Nephron (organoid): ENCODE results near the gene GRAMD1B.

Experiments used
- H3K27ac Mint-ChIP-seq, 3 experiments: 2 replicates each; pipeline ENCODE4 v1.8.0; 2020; ENCODE audit warnings: mixed read lengths in 3 of 3, mild to moderate bottlenecking in 2 of 3, moderate library complexity in 1 of 3
- H3K27me3 Mint-ChIP-seq: 2 replicates; pipeline ENCODE4 v1.8.0; 2021; ENCODE audit warnings: low read depth, mild to moderate bottlenecking, moderate library complexity, mixed read lengths
- H3K36me3 Mint-ChIP-seq: 2 replicates; pipeline ENCODE4 v1.8.0; 2020; ENCODE audit warnings: low read depth, mixed read lengths
- H3K4me1 Mint-ChIP-seq: 2 replicates; pipeline ENCODE4 v1.8.0; 2020; ENCODE audit warnings: mixed read lengths
- H3K4me3 Mint-ChIP-seq, 3 experiments: 2 replicates each; pipeline ENCODE4 v1.8.0; 2020; ENCODE audit warnings: mild to moderate bottlenecking in 3 of 3, mixed read lengths in 3 of 3, moderate library complexity in 2 of 3
- H3K9me3 Mint-ChIP-seq: 2 replicates; pipeline ENCODE4 v1.8.0; 2020; ENCODE audit warnings: mixed read lengths
- TF ChIP-seq, protein P1 (sequence below), 3 experiments: fragments of 200-600 bp; sonication (generic); IDR thresholded peaks; one replicate each; pipeline ENCODE4 v1.5.0; 2021; ENCODE audit warnings: antibody characterized with exemption in 3 of 3; ENCODE audit not compliant: unreplicated experiment in 3 of 3

GRAMD1B gene

DNA sequence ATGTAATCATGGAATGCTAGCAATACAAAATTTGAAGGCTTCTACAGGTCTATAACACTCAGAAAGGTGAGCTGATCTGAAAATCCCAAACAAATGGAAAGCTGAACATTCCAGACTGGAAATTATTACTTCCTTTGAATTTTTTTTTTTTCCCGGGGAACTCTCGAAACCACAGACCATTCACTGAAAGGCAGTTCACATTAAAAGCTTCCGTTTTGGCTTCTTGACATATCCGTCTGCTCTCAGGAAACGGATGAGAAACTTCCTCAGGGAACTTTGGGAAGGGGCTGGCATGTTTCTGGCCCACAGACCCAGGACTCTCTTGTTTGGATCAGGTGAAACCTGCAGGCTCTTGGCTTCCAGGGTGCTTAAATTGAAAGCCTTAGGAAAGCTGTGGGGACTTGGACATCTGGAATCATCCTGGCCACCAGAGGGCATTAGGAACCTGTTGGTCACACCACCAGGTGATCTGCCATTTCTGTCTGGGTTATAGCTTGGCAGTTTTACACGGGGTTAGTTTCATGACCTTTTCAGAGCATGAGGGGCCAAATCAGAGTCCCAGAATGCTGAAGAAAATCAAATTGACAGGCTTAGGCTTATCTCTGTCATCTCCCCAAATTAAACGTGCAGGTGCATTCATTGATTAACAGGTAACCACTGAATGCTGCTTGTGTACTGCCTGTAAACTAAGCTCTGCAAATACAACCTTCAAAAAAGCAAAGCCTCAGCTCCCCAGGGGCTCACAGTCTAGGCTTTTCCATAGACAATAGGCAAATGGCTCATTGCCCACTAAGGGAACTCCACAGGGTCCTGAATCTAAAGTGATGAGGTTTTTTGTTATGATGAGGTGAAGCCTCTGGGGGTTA, 22.7 kb upstream of the GRAMD1B start:
- Mint-ChIP-seq H3K4me3 (peak overlapping the region in 2 of 3 experiments; percentile 21 to 28), H3K27ac (peak overlapping the region in 1 of 3 experiments; percentile 28), H3K36me3 (no peaks in the 10 kb centered on the region), H3K4me1 (peaks cover 24% of the 10 kb centered on the region), H3K27me3 (peaks cover 19% of the 10 kb centered on the region), H3K9me3 (no peaks in the 10 kb centered on the region)
- TF ChIP-seq, protein P1, sequence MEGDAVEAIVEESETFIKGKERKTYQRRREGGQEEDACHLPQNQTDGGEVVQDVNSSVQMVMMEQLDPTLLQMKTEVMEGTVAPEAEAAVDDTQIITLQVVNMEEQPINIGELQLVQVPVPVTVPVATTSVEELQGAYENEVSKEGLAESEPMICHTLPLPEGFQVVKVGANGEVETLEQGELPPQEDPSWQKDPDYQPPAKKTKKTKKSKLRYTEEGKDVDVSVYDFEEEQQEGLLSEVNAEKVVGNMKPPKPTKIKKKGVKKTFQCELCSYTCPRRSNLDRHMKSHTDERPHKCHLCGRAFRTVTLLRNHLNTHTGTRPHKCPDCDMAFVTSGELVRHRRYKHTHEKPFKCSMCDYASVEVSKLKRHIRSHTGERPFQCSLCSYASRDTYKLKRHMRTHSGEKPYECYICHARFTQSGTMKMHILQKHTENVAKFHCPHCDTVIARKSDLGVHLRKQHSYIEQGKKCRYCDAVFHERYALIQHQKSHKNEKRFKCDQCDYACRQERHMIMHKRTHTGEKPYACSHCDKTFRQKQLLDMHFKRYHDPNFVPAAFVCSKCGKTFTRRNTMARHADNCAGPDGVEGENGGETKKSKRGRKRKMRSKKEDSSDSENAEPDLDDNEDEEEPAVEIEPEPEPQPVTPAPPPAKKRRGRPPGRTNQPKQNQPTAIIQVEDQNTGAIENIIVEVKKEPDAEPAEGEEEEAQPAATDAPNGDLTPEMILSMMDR (IDR thresholded peaks at IDR 0.05; ENCODE audit: unreplicated experiment in 3 of 3): peak; percentile 66 to 77 (median 70)

DNA sequence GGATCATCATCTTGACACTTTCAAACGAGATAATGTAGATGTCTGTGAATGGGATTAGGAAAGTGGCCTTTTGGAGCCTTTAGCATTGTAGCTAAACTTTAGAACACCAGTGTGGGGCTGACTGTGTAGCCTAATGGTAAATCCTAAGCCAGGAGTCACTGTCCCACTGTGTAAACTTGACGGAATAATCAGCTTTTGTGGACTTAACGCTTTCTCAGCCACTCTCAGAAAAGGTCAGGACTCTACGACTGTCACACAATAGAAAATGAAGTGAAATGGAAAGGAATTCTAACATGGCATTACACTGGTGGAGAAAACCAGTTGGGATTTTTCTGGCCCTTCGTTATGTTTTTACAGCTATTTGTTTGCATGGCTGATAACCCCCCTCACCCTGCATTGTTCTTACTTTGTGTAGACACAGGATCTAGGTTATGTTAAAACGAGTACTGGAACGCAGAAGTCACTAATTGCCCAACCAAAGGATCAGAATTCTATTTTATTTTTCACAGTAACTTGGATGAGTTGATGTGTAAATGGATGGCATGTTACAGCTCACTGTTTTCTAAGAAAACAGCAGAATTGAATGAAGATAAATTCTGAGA, 22.0 kb upstream of the GRAMD1B start:
- Mint-ChIP-seq H3K4me3 (no peak overlapping the region), H3K9me3 (no peaks in the 10 kb centered on the region), H3K36me3 (no peaks in the 10 kb centered on the region), H3K27me3 (peaks cover 22% of the 10 kb centered on the region), H3K27ac (peak overlapping the region in 1 of 3 experiments; percentile 28), H3K4me1 (peaks cover 24% of the 10 kb centered on the region)
- TF ChIP-seq, protein P1 (IDR thresholded peaks at IDR 0.05; ENCODE audit: unreplicated experiment in 3 of 3): no peak

DNA sequence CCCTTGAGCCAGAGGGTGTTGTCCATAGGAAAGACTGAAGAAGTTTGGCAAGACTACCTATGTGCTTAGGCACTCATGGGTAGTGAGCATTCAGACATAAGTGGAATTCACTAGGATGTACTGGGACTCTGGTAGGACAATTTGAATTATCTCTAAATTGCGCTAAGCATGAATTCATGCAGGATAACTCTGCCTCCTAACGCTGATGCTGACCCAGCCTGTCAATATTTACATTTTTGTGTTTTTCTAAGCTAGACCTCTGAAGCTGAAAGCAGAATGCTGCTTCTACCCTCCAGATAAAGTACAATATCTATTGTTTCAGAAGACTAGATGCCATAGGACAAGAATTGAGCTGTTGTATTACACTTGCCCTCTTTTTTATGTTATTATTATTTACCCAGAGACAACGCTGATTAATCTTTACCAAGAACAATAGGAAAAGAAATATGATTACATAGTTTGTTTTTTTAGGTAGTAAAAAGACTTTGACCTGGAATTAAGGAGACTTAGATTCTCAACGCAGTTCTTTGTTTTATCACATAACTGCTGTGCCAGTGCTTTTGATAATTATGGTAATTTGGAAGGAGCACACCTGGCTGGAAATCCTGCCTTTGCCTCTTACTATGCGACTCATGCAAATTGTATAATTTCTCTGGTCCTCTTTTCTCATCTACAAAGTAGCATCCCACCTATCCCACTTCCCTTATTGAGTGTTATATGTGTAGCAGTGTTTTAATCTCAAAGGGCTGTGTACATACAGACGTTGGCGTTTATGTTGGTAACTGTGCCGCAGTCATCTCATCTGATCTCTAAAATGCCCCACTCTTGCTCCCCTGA, 21.2 kb upstream of the GRAMD1B start:
- peaks cover 23% of the 10 kb centered on the region for H3K4me1 Mint-ChIP-seq
- H3K4me3 Mint-ChIP-seq: no peak overlapping the region
- peak overlapping the region in 1 of 3 experiments; percentile 29 for H3K27ac Mint-ChIP-seq

DNA sequence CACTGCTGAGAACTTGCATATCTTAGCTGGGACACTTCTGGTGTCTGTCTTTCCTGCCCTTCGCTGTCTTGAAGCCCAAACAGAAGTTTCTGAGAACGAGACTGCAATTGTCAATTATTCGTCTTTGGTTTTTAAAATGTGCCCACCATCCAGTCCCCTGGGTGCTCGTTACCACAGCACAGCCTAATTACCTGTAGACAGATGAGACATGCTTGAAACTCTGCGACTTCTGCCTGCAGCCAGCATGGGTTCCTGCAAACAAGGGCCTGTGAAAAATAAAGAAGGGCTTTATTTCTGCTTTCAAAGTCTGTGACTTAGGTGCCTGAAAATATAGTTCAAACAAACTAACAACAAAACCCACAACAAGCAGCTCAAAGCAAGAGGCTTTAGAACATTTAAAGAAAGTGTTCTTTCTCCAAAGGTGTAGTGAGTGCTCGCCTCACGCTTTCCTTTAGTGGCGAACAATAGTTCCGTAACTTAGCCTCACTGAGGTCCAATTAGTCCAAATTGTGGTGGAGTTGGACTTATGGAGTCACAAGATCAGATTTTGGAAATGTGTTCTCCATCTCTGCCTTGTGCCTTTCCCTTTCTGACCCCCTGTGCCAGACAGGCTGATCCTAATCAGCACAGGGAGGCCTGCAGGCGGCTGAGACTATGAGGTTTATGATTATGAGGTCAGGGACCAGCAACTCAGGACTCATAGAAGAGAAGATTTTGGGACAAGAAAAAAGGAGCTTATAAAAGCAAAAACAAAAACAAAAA, 20.4 kb upstream of the GRAMD1B start:
- Mint-ChIP-seq H3K4me3 (no peak overlapping the region), H3K27ac (no peak overlapping the region), H3K27me3 (peaks cover 17% of the 10 kb centered on the region), H3K9me3 (no peaks in the 10 kb centered on the region), H3K4me1 (peaks cover 17% of the 10 kb centered on the region), H3K36me3 (no peaks in the 10 kb centered on the region)
- TF ChIP-seq, protein P1 (IDR thresholded peaks at IDR 0.05; ENCODE audit: unreplicated experiment in 3 of 3): no peak

More for the DNA sequence above, 21.2 kb upstream of the GRAMD1B start:
- Mint-ChIP-seq H3K9me3 (no peaks in the 10 kb centered on the region), H3K36me3 (no peaks in the 10 kb centered on the region), H3K27me3 (peaks cover 19% of the 10 kb centered on the region)
- TF ChIP-seq, protein P1 (IDR thresholded peaks at IDR 0.05; ENCODE audit: unreplicated experiment in 3 of 3): no peak

DNA sequence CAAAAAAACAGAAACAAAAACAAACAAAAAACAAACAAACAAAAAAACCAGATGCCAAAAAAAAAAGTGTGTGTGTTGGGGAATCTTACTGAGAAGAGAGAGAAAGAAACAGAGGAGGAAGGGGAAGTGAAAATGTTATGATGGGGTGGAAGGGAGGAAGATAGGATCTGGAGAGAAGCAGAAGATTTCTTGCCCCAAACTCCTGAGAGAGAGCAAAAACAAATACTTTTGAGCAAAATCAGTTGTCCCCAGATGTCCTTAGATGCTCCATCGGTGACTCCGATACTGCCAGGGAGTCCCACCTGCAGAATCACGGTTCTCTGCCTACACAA, 19.9 kb upstream of the GRAMD1B start:
- Mint-ChIP-seq H3K4me3 (no peak overlapping the region), H3K36me3 (no peaks in the 10 kb centered on the region), H3K4me1 (peaks cover 11% of the 10 kb centered on the region), H3K27me3 (peaks cover 11% of the 10 kb centered on the region), H3K27ac (no peak overlapping the region), H3K9me3 (no peaks in the 10 kb centered on the region)
- TF ChIP-seq, protein P1 (IDR thresholded peaks at IDR 0.05; ENCODE audit: unreplicated experiment in 3 of 3): no peak
